ENCODE results near the gene KCNAB1.
"Not testable (repeated sequence)": the region's sequence is repeated elsewhere in the genome, so short reads cannot be mapped to it uniquely, and the experiment has no call there.

KCNAB1 gene

DNA sequence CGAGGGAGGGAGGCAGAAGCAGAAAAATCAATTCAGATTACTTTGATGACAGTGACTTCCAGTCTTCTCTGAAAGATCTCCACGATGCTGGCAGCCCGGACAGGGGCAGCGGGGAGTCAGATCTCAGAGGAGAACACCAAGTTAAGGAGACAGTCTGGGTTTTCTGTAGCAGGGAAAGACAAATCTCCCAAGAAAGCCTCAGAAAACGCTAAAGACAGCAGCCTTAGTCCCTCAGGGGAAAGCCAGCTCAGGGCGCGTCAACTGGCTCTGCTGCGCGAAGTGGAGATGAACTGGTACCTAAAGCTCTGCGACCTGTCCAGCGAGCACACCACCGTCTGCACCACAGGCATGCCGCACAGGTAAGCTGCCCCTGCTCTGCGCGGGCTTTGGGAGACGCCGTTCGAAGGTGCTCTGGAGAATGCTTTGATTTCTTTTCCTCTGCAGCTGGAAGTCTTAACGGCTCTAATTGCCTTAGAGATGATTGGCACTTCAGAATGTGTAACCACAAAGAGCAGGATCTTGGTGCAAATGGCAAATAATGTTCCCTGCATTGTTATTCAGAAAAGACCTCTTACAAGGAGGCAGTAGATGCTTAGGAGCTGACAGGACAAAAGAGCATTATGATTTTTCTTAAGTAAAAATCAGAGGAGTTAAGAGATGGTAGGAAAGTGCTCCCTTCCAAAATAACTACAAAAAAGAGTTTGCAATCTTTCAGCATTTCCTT is at the start of gene KCNAB1:
Gene KCNAB1 (plus strand): TSS at position 51 of the 724 bp plus-strand sequence.
- in situ Hi-C loops (cut with MboI; ENCODE audit: low sequenced_read_pairs), result no loop called here

DNA sequence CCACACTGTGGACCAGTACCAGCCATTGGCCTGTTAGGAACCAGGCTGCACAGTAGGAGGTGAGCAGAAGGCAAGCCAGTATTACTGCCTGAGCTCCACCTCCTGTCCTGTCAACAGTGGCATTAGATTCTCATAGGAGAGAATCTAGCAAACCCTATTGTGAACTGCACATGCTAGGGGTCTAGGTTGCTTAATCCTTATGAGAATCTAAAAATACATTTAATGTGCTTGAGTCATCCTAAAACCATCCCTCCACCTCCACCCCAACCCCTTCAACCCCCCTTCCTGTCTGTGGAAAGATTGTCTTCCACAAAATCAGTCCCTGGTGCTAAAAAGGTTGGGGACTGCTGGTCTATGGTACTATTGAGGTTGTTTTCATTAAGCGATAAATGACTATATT is 49.3 kb upstream of the KCNAB1 start:
- in situ Hi-C loops (cut with MboI; ENCODE audit: low sequenced_read_pairs), result no loop called here

GRCh38 chr3:156072950-156073657 is 47.3 kb upstream of the KCNAB1 start:
- in situ Hi-C loops (cut with MboI; ENCODE audit: low sequenced_read_pairs), result not testable (repeated sequence)

DNA sequence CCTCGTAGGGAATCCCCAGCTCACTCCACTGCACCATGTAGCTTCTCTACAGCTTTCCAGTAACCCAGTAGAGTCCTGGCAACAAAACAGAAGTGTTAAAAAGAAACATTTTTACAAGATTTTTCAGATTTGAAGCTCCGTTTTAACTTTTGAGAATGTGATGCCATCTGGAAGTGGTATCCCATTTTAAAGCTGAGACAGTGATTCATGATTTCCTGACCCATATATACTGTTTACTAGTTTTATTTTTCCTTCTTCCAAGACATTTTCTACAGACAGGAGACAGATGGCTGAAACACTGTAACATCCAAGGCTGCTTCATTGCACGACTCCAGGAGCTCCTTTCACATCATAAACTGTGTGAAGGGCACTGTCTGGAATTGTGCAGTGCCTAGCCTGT is 30.3 kb upstream of the KCNAB1 start:
- in situ Hi-C loops (cut with MboI; ENCODE audit: low sequenced_read_pairs), result no loop called here

- in situ Hi-C loops (cut with MboI; ENCODE audit: low sequenced_read_pairs), result no loop called here
These were observed 26.4 kb upstream of the KCNAB1 start for GRCh38 chr3:156093964-156094363.

DNA sequence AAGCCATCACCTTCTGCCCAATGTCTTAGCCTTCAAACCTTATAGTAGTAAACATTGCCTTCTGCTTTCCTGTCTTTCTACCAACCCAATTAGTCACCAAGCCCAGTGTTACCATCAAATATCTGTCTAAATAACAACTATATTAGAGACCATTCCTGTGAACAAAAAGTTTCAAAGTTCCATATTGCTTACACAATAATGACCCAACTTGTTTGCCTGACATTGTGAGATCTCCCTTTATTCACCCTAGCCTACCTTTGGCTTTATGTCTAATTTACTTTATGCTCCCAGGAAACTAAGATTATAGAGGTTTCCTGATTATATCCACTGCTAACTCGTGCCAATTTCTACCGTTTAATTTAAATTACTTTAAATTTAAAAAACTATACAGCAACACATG is 26.0 kb upstream of the KCNAB1 start:
- in situ Hi-C loops (cut with MboI; ENCODE audit: low sequenced_read_pairs), result no loop called here

DNA sequence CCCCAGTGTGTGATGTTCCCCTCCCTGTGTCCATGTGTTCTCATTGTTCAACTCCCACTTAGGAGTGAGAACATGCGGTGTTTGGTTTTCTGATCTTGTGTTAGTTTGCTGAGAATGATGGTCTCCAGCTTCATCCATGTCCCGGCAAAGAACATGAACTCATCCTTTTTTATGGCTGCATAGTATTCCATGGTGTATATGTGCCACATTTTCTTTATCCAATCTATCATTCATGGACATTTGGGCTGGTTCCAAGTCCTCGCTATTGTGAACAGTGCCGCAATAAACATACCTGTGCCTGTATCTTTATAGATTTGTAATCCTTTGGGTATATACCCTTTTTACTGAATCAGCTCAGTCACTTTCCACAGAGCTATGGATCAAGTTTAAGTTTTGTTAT is 24.7 kb upstream of the KCNAB1 start:
- in situ Hi-C loops (cut with MboI; ENCODE audit: low sequenced_read_pairs), result not testable (repeated sequence)

GRCh38 chr3:156098437-156099035 is 21.8 kb upstream of the KCNAB1 start:
- in situ Hi-C loops (cut with MboI; ENCODE audit: low sequenced_read_pairs), result no loop called here

GRCh38 chr3:156099348-156099747 is 21.0 kb upstream of the KCNAB1 start:
- in situ Hi-C loops (cut with MboI; ENCODE audit: low sequenced_read_pairs), result not testable (repeated sequence)

DNA sequence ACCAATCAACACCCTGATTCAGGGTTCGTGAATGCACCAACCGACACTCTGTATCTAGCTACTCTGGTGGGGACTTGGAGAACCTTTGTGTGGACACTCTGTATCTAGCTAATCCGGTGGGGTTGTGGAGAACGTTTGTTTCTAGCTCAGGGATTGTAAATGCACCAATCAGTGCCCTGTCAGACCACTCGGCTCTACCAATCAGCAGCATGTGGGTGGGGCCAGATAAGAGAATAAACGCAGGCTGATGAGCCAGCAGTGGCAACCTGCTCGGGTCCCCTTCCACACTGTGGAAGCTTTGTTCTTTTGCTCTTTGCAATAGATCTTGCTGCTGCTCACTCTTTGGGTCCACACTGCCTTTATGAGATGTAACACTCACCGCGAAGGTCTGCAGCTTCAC is 20.4 kb upstream of the KCNAB1 start:
- in situ Hi-C loops (cut with MboI; ENCODE audit: low sequenced_read_pairs), result not testable (repeated sequence)

DNA sequence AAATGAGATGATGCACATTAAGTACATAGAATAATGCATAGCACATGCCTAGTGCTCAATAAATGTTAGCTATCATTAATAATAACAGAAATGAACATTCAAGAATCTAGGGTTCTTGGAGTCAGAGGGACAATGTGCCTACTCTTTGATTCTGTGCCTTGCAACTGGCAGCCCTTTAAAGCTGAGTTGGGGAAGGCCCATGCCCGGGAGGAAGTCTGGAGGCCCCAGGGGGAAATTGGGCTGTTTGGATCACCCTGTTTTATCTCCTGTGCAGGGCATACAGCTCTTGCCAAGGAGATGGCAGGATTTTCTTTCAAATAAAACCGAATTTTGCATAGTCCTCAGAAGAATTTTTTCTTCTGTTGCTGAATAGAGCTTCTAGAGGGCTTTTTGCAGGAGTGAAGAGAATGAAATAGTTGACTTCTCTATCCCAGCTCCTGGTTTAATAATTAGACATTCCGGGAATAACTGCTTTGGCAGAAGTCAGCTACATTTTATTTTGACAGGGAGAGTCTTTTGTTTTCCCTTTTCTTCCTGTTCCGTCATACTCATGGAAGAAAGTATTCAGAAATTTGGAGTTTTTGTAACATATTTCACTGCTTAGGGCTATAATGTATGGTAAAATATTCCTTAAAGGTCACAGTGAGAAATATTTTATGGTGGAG is 18.0 kb upstream of the KCNAB1 start:
- in situ Hi-C loops (cut with MboI; ENCODE audit: low sequenced_read_pairs), result no loop called here

GRCh38 chr3:156106721-156107373 is 13.5 kb upstream of the KCNAB1 start:
- in situ Hi-C loops (cut with MboI; ENCODE audit: low sequenced_read_pairs), result no loop called here

GRCh38 chr3:156107504-156107903 is 12.9 kb upstream of the KCNAB1 start:
- in situ Hi-C loops (cut with MboI; ENCODE audit: low sequenced_read_pairs), result no loop called here

DNA sequence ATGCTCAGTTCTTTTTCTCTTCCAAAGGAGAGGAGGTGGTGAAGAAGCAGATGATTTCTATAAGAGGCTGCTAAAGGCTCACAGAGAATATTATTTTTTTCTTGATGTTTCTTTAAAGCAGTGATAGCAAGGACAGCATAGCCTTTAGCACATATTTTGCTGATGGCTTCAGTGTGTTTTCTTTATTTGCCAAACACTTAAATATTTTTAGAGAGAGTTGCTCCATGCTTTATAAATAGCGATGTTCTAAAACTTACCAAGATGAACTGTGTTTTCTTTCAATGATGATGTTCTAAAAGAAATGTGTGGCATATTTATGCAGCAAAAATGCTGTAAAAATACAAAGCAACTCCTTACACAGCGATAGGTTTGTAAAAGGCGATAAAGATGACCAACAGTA is 11.8 kb upstream of the KCNAB1 start:
- in situ Hi-C loops (cut with MboI; ENCODE audit: low sequenced_read_pairs), result no loop called here

- in situ Hi-C loops (cut with MboI; ENCODE audit: low sequenced_read_pairs), result no loop called here
These were observed 10.4 kb upstream of the KCNAB1 start for GRCh38 chr3:156109989-156110388.

DNA sequence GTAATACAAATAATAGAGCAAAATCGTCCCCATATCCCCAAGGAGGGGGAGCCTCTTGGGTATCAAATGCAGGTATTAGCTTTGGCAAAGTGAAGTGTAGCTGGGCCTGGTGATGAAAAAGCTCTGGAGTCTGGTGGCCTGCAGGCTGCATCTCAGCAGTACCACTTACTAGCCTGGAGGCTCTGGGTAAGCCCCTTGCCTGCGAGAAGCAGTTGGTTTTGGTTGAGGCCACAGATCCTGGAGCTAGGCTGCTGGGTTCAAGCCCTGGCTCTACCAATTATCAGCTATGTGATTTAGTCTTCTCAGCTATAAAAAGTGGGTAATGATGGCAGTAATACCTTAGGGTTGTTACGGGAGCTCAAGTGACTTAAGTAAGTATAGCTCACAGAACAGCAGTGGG is 6.1 kb downstream of the KCNAB1 start:
- in situ Hi-C loops (cut with MboI; ENCODE audit: low sequenced_read_pairs), result no loop called here

DNA sequence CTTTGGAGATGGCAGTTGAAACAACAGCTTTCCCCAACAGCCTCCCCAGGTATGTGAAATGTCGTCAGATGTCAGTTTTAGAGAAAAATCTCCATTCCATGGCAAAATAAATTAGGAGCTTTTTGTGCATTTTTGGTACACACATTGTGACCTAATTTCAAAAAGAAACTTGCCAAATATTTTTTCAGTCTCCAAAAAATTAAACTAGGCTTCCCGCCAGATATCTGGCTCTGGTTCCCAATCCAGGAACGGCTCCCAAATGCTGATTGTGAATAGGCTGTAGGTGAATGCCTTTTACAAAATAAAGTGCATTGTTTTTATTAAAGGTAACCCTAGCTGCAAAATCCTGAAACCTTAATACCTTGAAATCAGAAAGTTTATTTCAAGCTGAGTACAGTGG is 10.9 kb downstream of the KCNAB1 start:
- in situ Hi-C loops (cut with MboI; ENCODE audit: low sequenced_read_pairs), result no loop called here

DNA sequence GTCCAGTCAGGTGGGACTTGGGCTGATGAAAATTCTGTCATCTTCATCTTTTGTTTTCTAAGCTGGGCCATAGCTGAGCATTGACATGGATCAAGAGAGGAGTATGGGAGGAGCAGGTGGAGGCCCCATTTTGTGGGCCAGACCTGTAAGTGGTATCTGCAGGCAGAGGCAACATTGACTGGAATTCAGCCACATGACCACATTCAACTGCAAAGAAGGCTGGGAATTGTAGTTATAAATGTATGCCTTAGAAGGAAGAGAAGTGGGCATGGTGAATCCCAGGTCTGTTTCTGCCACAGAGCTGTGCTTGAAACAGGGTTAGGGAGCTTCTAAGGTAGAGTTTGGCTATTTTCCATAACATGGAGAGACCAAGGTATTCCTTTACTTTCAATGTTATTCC is 11.4 kb downstream of the KCNAB1 start:
- in situ Hi-C loops (cut with MboI; ENCODE audit: low sequenced_read_pairs), result no loop called here

DNA sequence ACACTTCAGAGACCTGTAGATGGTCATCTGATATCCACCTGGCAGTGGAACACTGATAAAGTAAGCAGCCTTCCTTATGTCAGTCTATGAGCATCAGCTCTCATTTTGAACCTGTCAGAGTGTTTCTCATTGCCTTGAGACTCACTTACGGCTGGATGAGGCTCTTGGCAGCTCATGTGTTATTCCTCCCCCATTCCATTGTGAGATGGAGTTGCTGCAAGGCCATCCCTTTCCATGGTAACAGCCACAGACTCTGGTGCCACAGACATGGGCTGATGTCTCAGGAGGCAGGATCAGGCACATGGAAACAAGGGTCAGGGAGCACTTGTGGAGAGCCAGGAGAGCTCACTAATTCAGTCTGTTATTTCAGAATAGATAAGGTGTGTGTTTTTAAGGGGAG is 11.9 kb downstream of the KCNAB1 start:
- in situ Hi-C loops (cut with MboI; ENCODE audit: low sequenced_read_pairs), result no loop called here

GRCh38 chr3:156133076-156133475 is 12.7 kb downstream of the KCNAB1 start:
- in situ Hi-C loops (cut with MboI; ENCODE audit: low sequenced_read_pairs), result no loop called here
